GM19193 (cell line): ENCODE data around the gene RBKS.

ENCODE experiments used
- POLR2A ChIP-seq: IDR thresholded peaks from 4 replicates; pipeline ENCODE4 v1.6.1; 2011; ENCODE audit not compliant: insufficient read depth, insufficient read length; ENCODE audit errors: extremely low read depth

RBKS gene

DNA sequence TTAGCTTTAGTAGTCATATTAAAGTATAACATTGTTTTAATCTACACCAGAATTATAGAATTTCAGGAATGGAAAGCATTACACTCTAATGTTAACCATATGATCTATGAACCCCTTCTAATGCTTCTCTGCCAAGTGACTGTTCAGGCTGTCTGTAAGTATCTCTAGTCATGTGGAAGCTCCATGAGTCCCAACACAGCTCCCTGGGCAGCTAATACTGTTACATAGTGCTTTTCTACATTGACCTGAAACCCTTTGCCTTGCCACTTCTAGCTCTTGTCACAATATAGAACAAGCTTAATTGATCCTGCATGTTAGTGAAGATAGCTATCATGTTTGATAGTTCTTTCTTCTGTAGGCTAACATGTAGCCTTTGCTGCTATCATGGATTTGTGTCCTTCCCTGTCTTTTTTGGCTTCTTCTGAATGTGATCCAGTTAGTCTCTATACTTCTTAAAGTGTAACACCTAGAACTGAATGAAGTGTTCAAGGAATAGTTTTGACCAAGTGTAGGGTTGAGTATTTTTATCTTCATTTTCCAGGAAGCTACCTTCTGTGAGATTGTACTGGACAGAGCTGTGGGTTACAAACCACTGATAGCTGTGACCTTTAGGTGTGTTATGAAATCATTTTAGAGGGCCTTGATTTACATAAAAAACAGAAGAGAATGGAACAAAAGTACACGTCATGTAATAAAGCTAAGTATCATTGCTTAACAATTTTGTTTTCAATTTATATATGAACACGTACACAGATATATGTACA lies 24.0 kb upstream of the RBKS start:
- no peak for TF ChIP-seq POLR2A

DNA sequence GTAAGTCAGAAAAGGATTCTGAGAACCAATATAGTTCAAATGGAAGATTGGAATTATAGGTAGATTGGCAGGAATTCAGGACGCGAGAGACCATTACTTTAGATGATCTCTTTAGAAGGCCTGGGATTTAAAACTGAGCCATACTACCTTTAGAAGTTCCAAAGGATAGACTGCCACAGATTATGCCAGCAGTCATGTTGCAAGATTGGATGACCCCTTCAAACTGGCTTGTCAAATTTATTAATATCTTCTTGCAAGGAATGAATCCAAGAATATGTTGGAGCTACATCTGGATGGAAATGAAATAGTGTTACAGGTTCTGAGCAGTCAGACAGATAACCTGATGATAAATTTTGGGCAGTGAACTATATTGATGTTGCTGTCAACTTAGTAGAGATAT lies 22.3 kb upstream of the RBKS start:
- no peak for TF ChIP-seq POLR2A

- no peak for TF ChIP-seq POLR2A
Measured at GRCh38 chr2:27911458-27912210, 21.4 kb upstream of the RBKS start.

DNA sequence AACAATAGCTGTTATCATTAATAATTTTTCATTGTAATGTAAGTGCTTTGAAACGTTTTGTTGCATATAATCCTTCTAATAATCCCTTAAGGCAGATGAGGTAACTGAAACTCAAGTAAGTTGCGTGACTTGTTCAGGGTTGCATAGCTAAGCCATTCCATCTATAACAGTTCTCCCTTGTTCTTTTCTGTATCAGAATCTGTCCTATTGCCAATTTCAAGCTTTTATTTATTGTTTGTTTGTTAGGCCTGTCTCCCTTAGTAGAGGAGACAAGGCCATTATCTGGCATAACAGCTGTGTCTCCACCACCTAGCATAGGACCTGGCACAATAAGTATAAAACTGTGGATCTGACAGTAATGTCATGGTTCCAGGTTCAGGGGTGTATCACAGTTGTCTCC lies 19.7 kb upstream of the RBKS start:
- no peak for TF ChIP-seq POLR2A

DNA sequence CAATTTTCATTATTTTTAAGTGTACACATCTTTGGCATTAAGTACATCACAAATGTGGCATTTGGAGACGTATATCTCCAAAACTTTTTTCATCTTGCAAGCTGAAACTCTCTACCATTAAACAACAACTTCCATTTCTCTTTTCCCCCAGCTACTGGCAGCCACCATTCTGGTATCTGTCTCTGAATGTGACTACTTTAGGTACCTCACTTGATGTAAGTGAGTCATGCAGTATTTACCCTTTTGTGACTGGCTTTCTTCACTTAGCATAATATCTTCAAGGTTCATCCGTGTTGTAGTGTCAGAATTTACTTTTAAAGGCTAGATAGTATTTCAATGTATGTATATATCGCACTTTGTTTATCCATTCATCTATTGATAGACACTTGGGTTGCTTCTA lies 17.4 kb upstream of the RBKS start:
- no peak for TF ChIP-seq POLR2A

DNA sequence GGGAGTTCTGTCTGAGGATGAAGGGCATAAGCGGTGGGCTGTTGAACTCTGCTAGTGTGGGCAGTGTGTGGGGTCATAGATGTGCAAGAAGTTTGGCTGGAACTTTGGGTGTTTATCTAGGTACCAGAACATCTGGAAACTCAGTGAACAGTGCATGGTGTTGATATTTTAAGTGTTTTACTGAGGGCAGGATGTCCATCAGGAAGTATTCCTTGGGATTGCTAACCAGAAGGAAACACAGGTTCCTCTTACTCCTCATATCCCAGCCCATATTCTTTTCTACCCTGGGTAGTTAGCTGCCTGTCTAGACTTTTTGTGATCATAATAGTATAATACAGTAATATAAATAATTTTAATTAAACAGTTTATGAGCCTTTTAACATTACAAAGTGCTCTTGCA lies 15.9 kb upstream of the RBKS start:
- no peak for TF ChIP-seq POLR2A

- no peak for TF ChIP-seq POLR2A
Measured at GRCh38 chr2:27904405-27904665, 14.1 kb upstream of the RBKS start.

DNA sequence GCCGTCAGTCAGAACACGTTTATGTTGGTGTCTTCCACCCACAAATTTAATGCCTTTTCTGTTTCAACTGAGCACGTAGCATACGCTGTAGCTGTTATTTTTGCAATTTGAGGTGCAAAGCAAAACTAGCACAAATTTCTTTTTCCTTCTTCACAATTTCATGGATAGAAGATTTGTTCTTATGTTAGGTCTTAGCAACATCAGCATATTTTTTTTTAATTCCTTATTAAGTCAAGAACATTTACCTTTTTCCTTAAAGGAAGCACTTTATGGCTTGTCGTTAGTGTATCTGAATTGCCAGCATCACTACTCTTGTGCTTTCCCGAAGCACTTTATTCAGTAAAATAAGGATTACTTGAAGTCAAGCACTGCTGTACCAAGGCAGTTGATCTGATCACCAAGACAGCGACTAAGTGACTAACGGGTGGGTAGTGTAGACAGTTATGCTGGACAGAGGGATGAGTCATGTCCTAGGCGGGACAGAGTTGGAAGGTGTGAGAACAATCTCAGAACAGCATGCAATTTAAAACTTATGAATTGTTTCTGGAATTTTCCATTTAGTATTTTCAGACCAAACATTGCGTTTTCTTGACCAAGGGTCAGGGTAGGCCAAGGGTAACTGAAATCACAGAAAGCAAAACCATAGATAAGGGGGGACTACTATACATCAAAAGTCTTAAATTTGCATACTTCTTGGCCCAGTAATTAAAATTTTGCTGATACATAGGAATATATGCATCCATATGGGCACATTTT lies 13.6 kb upstream of the RBKS start:
- no peak for TF ChIP-seq POLR2A

GRCh38 chr2:27903018-27903417 lies 12.8 kb upstream of the RBKS start:
- no peak for TF ChIP-seq POLR2A

DNA sequence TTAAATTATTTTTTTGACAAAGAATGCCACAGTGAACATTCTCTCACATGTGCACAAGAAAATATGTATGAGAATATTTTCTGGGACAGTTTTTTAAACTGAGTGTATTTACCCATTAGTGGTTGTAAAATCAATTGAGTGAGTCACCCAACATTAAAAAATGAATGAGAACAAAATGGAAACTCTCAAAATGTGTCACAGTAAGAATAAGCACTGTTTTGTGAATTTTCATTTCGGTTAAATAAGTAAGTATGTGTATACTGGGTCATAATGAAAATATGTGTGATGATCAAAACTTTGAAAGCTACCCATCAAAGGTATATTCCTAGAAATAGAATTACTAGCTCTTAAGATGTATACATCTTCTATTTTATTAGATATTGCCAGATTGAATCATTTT lies 11.9 kb upstream of the RBKS start:
- TF ChIP-seq POLR2A, result no peak

- no peak for TF ChIP-seq POLR2A
Measured at GRCh38 chr2:27901234-27901633, 11.0 kb upstream of the RBKS start.

GRCh38 chr2:27897717-27898116 lies 7.5 kb upstream of the RBKS start:
- no peak for TF ChIP-seq POLR2A

DNA sequence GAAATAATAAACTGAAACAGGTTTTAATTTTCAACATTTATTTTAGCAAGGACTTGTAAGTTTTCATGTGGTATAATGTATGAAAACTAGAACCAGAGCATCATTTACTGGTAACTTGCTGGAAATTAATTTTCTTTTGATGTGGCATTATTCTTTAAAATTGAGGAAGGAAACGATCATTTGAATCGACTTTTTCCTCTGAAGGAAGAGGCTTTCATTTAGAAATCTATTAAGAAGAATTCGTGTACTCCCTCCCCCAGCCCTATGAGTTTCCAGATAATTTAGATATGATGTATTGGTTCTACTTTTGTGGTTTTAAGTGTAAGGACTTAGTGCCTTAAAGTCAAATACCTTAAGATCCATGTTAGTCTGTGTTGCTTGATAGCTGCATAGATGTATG lies 2.8 kb upstream of the RBKS start:
- no peak for TF ChIP-seq POLR2A

DNA sequence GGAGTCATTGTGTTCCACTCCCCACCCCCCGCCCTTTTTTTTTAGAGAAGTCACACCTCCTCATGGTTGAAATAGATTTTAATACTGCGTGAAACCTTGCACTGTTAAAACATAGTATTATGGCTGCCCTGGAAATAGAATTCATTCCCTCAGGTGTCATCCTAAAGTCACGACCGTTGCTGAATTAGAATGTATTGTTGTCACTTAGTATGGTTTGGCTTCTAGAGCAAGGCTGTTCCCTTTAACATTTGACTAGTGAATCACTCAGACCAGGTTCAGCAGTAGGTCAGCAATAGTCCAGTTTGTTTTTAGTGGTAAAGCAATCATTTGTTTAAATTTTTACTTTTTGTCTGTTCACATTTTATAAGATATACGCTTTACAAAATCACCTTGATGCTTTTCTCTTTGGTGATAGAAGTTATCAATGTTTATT lies 1.5 kb upstream of the RBKS start:
- no peak for TF ChIP-seq POLR2A

DNA sequence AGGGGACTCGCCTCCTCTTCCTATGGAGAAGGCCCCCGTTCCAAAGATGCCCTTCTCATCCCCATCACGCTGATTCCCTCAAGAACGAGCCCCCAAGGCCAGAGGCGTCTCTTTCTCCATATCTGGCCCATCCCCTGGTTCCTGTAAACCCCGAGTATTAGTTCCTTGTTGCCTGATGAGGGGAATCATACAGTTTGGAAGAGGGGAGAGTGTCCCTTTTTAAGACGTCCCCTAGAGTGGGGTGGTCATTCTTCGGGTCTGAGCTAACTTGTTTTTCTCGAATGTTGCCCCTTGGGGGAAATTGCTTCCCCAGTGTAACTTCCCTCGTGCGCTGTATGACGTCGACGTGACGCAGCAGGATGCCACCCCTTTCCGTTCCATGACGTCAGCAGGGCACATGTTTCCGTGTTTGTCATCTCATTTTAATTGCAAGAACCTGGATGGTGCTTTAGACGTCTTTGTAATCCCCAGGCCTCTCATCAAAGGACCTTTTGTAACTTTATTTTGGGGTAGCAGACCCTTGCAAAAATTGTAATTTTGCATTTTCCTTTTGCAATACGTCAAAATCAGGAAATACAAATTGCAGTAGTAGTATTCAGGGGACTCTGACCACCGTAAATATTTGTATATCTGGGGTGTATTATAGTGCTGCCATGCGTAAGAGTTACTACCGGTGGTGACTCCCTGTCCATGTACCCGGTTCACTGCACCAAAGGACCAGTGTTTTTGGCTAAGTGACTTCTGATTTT lies 911 bp upstream of the RBKS start:
- TF ChIP-seq POLR2A, result no peak

GRCh38 chr2:27889774-27890145 lies 427 bp downstream of the RBKS start:
- TF ChIP-seq POLR2A, result no peak

DNA sequence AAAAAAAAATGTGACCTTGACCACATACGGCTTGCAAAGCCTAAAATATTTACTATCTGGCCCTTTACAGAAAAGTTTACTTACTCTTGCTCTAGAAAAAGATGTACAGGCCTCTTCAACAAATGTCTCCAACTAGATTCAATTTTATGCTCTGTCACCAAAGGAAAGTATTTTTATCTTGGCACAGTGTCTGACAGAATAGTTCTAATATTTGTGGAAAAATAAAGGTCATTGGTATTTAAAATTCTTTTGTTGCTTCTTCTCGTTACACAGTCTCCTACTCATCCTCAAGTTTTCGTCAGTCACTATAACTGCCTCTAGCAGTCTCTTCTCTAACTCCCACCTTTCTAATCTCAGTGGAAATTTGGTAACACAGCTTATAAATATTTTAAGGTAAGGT lies 1.4 kb downstream of the RBKS start:
- TF ChIP-seq POLR2A, result no peak
